Hepatocyte (in vitro differentiated cells): Measurements from ENCODE around the gene GFOD1. TPM values are rescaled to one million over a fixed set of nuclear protein-coding genes. Genes with fewer than 3 reads are reported as not detected.

Source experiments
- DNase-seq: peaks from one replicate; pipeline ENCODE4 v3.0.0-alpha.2; 2016; ENCODE audit warnings: low spot score
- H2AFZ ChIP-seq: fragments of 200-600 bp; sonication (generic); 2 replicates; pipeline ENCODE4 v1.6.0; 2016; ENCODE audit warnings: antibody characterized with exemption, mild to moderate bottlenecking
- H3K27ac ChIP-seq: fragments of 200-600 bp; sonication (generic); 2 replicates; pipeline ENCODE4 v1.5.1; 2016; ENCODE audit warnings: mild to moderate bottlenecking
- H3K27me3 ChIP-seq: fragments of 200-600 bp; sonication (generic); 2 replicates; pipeline ENCODE4 v1.6.1; 2016
- H3K36me3 ChIP-seq: fragments of 200-600 bp; sonication (generic); replicated peaks from 2 replicates; pipeline ENCODE4 v1.5.1; 2016; ENCODE audit warnings: low read depth; ENCODE audit not compliant: insufficient read depth
- H3K4me1 ChIP-seq: fragments of 200-600 bp; sonication (generic); 2 replicates; pipeline ENCODE4 v1.5.1; 2016; ENCODE audit warnings: mild to moderate bottlenecking, moderate library complexity; ENCODE audit not compliant: insufficient read depth
- H3K4me2 ChIP-seq: fragments of 200-600 bp; sonication (generic); 2 replicates; pipeline ENCODE4 v1.6.0; 2016
- H3K4me3 ChIP-seq: fragments of 200-600 bp; sonication (generic); 2 replicates; pipeline ENCODE4 v1.5.1; 2016; ENCODE audit warnings: mild to moderate bottlenecking
- H3K79me2 ChIP-seq: fragments of 200-600 bp; sonication (generic); 2 replicates; pipeline ENCODE4 v1.6.0; 2017; ENCODE audit warnings: mild to moderate bottlenecking
- H3K9me2 ChIP-seq: fragments of 200-600 bp; sonication (generic); replicated peaks from 2 replicates; pipeline ENCODE4 v1.6.0; 2017; ENCODE audit warnings: mild to moderate bottlenecking; ENCODE audit not compliant: insufficient read depth
- H3K9me3 ChIP-seq: fragments of 200-600 bp; sonication (generic); 2 replicates; pipeline ENCODE4 v1.5.1; 2016; ENCODE audit warnings: low read depth, mild to moderate bottlenecking
- H4K20me1 ChIP-seq: fragments of 200-600 bp; sonication (generic); 2 replicates; pipeline ENCODE4 v1.6.0; 2016; ENCODE audit warnings: mild to moderate bottlenecking; ENCODE audit not compliant: insufficient read depth, poor library complexity, severe bottlenecking
- EZH2 ChIP-seq: fragments of 200-600 bp; sonication (generic); IDR thresholded peaks from 2 replicates; pipeline ENCODE4 v1.6.1; 2016; ENCODE audit warnings: antibody characterized with exemption, mild to moderate bottlenecking, borderline replicate concordance
- EZH2phosphoT487 ChIP-seq: fragments of 200-600 bp; sonication (generic); IDR thresholded peaks from one replicate; pipeline ENCODE4 v1.6.1; 2018; ENCODE audit warnings: antibody characterized with exemption, mild to moderate bottlenecking, low read depth, moderate library complexity; ENCODE audit not compliant: unreplicated experiment, severe bottlenecking
- WGBS: methylation state at CpG from one replicate; pipeline ENCODE4 v1.1.6; 2016; ENCODE audit warnings: low lambda C conversion rate; ENCODE audit errors: missing lambda C conversion rate; 5-methylcytosine and 5-hydroxymethylcytosine counted together
- polyA plus RNA-seq: library from polyadenylated mRNA; unstranded; fragments of >200 nt; fragmentation: Nextera tagmentation; extraction: Ambion mirVana; gene quantifications from 2 replicates; pipeline ENCODE4 v1.2.1, GENCODE V29; 2016
- total RNA-seq: library from RNA; depleted of rRNA; stranded (reverse); fragments of >200 nt; gene quantifications from 2 replicates; pipeline ENCODE4 v1.2.3, GENCODE V29; 2014
- TF ChIP-seq, protein P1 (sequence below): fragments of 200-600 bp; sonication (generic); IDR thresholded peaks from 2 replicates; pipeline ENCODE4 v1.5.1; 2016; ENCODE audit warnings: antibody characterized with exemption, mild to moderate bottlenecking; ENCODE audit not compliant: poor library complexity

GFOD1 gene
- total and polyA plus RNA-seq, 2 experiments from 2014 or later: 2.8 to 3.5 TPM

DNA sequence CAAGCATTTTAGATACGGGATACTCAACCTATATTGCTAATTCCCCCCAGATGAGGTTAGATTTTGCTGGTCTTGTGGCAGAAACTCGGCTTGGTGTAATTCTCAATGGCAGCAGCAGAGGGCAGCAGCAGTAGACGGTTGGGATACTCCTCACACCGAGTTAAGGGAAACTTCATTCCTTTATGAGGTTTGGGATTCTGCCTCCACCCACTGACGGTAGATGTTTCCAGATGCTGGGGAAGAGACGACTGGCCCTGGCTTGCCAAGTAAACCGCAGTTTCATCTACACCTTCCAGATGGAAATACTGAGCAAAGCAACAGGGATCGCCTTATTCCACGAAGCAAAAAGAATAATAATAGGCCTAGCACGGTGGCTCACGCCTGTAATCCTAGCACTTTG, 150.8 kb downstream of the GFOD1 start:
- Histone ChIP-seq H3K4me2 (no peak overlapping the region), H3K79me2 (no peaks in the 10 kb centered on the region), H3K4me1 (no peaks in the 10 kb centered on the region), H3K27me3 (no peaks in the 10 kb centered on the region), H3K4me3 (no peak overlapping the region), H3K27ac (no peak overlapping the region), H3K9me3 (no peaks in the 10 kb centered on the region), H2AFZ (no peak overlapping the region), H3K9me2 (no peaks in the 10 kb centered on the region), H4K20me1 (no peaks in the 10 kb centered on the region), H3K36me3 (no peaks in the 10 kb centered on the region)
- 31% methylated on average over 11 of the region's 11 CpGs for WGBS
- DNase-seq: peak; percentile 86
- TF ChIP-seq, protein P1, sequence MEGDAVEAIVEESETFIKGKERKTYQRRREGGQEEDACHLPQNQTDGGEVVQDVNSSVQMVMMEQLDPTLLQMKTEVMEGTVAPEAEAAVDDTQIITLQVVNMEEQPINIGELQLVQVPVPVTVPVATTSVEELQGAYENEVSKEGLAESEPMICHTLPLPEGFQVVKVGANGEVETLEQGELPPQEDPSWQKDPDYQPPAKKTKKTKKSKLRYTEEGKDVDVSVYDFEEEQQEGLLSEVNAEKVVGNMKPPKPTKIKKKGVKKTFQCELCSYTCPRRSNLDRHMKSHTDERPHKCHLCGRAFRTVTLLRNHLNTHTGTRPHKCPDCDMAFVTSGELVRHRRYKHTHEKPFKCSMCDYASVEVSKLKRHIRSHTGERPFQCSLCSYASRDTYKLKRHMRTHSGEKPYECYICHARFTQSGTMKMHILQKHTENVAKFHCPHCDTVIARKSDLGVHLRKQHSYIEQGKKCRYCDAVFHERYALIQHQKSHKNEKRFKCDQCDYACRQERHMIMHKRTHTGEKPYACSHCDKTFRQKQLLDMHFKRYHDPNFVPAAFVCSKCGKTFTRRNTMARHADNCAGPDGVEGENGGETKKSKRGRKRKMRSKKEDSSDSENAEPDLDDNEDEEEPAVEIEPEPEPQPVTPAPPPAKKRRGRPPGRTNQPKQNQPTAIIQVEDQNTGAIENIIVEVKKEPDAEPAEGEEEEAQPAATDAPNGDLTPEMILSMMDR: peak; percentile 91
- TF ChIP-seq EZH2 (no peak), EZH2phosphoT487 (no peak)

DNA sequence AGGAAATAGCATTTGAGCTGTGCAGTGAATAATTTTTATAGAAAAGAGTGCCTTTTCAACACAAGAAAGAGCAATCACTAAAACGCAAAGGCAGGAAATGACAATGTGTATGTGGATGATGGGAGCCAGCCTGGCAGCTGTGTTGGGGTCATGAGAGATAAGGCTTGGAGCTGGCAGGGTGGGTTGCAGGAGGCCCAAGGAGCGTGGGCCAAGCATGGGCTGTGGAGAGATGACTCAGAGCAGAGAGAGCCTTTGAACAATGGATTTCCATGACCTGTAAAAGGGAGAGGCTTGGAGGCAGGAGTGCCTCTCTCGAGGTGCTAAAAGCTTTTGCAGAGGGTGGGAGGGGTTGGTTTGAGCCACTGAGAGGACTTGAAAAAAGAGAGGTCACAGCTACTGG, 152.4 kb downstream of the GFOD1 start:
- H3K27ac ChIP-seq: no peak overlapping the region
- H2AFZ ChIP-seq: no peak overlapping the region
- WGBS: 31% methylated on average over 3 of the region's 3 CpGs
- H3K4me3 ChIP-seq: no peak overlapping the region
- TF ChIP-seq EZH2 (no peak), EZH2phosphoT487 (no peak)
- TF ChIP-seq, protein P1: no peak
- H3K27me3 ChIP-seq: no peaks in the 10 kb centered on the region
- H3K4me1 ChIP-seq: no peaks in the 10 kb centered on the region
- H4K20me1 ChIP-seq: no peaks in the 10 kb centered on the region
- no peaks in the 10 kb centered on the region for H3K9me3 ChIP-seq
- no peaks in the 10 kb centered on the region for H3K9me2 ChIP-seq
- H3K4me2 ChIP-seq: no peak overlapping the region
- H3K36me3 ChIP-seq: no peaks in the 10 kb centered on the region
- DNase-seq: no peak
- no peaks in the 10 kb centered on the region for H3K79me2 ChIP-seq

DNA sequence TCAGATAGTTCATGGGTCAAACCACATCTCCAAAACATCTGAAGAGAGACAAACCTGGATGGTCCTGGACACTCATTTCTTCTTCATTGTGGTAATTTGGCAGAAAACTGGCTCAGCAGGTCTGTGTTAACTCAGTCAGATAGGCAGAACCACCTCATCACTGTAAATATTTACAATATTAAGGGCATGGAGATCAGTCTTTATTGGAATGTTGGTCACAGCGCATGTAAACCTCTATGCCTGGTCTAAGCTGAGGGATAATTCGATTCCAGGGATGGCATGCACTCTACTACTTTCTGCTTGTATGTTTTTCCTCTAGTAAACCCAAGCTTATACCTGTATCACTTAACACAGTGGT, 155.1 kb downstream of the GFOD1 start:
- Histone ChIP-seq H2AFZ (no peak overlapping the region), H3K27me3 (no peaks in the 10 kb centered on the region), H3K9me3 (no peaks in the 10 kb centered on the region), H3K27ac (no peak overlapping the region), H3K36me3 (no peaks in the 10 kb centered on the region), H3K9me2 (no peaks in the 10 kb centered on the region), H3K79me2 (peaks cover 2% of the 10 kb centered on the region), H3K4me3 (no peak overlapping the region), H3K4me1 (peaks cover 1% of the 10 kb centered on the region), H4K20me1 (no peaks in the 10 kb centered on the region), H3K4me2 (no peak overlapping the region)
- 92% methylated on average over 2 of the region's 2 CpGs for WGBS
- TF ChIP-seq, protein P1: no peak
- no peak for TF ChIP-seq EZH2phosphoT487
- no peak for TF ChIP-seq EZH2
- DNase-seq: no peak
